Measurements from ENCODE around the gene NYAP2.

The NYAP2 gene

GRCh38 chr2:225431105-225431863, 31.8 kb downstream of the NYAP2 start:
- no peak for DNase-seq

DNA sequence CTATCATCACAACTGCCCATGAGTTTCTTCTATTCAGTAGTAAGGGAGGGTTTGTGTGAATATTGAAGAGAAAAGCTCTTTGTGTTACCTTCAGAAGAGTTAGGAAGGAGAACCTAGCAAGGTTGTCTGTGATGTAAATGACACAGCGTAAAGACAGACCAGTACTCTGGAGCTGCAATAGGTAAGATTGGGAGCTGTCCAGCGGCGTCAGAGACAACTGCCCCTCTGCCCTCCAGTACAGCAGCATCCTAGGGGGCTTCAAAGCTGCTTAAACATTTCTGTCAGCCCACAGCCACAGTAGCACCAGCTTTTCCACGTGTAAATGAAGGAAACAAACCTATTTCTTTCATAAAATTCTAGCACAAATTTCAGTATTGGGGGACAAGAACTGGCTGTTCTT, 34.5 kb downstream of the NYAP2 start:
- DNase-seq, result no peak

DNA sequence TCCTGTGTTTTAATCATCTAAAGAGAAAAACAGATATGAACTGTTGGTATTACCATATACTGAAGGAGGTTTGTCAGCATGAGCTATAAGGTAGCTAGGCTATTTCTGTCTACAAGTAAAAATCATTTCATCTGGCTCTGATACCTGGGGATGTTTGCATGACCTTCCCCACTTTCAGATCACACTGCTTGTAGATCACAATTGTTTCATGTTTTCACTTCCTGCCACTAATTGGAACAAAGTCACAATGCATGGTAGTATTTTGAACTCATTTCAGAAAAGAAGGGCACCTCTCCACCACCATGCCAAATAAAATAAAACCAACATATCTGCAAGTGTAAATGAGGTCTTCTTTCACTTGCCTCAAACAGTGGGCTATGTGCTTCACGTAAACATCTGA, 37.8 kb downstream of the NYAP2 start:
- DNase-seq, result no peak

DNA sequence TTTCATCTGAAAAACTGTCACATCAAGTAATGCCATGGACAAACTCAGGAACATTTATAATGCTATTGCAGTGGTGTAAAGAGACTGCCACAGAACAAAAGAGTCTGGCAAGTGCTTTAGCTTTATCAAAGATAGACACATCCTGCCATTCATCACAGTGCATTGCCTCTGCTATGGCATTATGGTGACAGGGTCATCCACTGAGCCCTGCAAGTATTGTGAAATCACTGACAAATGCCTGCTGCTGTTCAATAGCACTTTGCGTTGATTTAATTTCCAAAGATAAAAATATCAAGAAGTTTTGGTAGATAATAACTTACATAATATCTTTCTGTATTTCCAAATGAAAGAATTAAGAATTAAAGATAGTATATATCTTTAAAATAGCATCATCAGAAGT, 38.7 kb downstream of the NYAP2 start:
- no peak for DNase-seq

DNA sequence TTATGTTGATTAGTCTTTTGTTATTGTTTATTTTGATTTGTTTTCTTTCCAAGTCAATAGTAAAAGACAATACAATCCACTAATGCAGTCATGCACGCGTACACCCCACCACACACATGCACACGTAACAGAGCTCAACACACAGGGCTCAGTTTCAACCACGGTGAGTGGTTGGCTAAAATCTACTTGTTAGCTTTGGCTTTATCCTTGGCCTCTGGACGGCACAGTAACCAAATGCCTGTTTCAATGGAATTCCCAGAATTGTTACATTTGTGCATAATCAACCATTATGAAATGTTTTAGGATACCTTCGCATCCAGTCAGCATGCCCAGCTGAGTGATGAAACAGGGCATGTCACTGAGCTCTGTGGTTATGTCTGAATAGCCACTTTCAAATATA, 53.2 kb downstream of the NYAP2 start:
- DNase-seq, result no peak

DNA sequence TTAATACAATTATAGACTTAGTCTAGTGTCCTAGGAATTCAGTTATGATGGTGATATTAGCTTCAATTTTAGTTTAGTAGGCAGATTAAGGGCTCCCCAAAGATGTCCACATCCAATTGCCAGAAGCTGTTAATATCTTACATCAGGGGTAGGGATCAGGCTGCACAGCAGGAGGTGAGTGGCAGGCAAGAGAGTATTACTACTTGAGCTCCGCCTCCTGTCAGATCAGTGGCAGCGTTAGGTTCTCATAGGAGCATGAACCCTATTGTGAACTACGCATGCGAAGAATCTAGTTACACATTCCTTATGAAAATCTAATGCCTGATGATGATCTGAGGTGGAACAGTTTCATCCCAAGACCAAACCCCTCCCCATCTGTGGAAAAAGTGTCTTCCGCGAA, 54.9 kb downstream of the NYAP2 start:
- DNase-seq, result no peak

DNA sequence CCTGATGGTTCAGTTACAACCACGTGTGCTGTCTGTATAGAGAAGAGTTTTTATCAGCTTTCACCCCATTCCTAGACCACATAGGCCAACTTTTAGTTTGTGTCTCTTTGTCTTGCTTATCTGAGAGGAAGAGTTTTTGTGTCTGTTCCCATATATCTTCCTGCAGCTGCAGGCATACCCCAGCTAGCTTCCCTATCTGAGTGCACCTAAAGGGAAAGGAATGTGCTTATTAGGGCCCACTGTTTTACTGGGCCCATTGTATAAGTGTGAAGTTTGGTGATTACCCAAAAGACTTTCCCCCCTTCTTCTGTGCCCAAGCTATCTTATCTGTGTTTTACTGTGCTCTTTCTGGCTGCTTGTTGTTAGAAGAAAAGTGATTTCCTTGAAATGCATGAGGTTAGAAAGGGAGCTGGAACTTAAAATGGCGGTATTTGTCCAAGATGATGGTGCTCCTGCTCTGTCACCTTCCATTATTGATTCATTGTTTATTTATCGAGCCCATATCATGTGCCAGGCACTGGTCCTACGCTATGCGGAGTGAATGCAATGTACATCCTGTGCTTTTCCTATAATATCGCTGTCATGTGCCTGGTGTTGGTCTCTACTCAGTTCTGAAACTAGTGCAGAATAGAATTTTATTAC, 57.2 kb downstream of the NYAP2 start:
- DNase-seq, result no peak

DNA sequence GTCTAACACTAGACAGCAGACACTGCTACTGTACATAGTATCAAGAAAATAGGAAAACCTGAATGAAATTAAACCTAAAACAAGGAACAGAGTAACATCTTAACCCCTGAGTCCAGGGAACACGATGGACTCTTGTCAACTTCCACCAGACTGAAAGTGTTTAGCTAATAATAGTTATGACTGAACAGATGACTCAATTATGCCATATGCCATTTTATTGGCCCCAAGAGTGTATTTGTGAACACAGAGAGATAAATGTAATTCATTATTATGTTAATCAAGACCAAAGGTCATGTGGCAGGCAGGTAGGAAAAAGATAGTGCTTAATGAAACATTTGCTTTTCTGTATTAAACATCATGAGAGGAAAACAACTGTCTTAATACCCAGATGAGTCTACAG, 58.0 kb downstream of the NYAP2 start:
- no peak for DNase-seq

DNA sequence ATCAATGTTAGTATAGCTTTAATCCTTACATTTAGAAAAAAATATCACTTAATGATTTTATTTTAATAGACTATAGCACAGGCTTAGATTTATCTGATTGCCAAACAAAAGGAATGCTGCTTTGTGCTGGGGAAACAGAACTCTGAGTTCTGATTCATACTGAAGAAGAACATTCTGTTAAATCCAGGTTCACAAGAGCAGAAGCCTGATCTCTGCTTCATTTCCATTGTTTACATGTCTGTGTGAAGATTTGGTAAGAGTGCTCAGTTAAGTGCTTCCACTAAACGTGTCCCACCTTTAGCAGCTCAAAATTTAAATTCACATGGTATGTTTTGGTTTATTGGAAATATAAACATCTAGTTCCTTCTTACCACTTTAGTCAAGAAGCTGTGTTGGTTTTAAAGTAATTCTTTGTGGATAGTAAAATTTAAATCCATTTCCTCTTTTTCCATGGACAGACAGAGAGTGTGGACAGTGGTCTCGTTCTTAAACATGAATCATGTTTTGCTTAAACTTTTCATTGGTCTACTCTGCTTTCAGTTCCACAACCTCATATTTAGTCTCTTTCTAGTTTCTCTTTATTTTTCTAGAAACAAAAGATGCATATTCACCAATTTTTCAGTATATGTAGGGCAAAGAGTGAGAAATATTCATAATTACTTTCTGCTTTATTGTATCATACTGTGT, 59.1 kb downstream of the NYAP2 start:
- DNase-seq, result no peak

DNA sequence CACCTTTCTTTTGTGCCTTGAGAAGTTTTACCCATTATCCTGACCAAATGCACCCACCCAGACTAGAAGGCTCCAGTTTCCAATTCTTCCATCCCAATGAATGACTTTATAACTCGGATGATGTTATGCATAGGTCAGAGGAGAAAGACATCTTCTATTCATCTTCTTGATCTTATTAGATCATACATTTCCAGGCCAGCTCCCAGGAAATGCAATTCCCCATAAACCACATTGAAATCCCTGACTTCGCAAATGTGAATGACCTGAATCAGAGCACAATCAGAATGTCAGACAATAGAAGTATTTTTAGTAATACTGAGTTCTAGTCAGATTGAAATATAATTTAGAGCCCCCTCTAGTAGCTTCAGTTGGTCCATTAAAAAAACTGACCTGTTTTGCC, 62.9 kb downstream of the NYAP2 start:
- DNase-seq, result no peak

- DNase-seq, result no peak
Observed at GRCh38 chr2:225462945-225463344, 63.4 kb downstream of the NYAP2 start.

GRCh38 chr2:225463449-225463848, 63.9 kb downstream of the NYAP2 start:
- no peak for DNase-seq

DNA sequence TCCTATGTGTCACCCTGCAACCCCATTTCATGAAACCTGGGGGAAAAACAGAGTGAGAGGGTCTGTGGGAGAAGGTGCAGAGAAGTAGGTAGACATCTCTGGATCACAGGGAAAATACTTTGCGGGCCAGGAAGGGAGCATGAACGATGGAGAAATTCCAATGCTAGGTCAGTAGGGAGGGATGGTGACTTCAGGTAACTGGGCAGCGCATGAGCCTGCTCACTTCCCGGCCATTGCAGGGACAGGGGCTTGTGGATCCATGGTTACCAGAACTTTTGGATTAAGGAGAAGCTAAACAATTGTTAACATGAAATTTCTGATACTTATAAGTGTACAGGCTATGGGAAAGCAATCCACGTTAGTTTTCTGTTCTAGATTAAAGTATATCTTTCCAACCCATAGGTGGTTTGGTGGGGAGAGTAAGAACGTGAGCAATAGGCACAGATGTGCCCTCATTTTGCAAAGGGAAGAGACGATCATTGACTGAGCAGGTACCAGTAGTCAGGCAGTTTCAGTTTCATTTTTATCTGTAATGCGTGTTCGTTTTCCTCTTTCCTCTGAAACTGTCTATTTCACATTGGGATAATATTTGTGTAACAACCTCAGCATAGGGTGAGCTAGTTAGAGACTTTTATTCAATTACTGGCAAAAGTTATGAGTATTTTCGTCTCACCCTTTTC, 65.0 kb downstream of the NYAP2 start:
- no peak for DNase-seq

DNA sequence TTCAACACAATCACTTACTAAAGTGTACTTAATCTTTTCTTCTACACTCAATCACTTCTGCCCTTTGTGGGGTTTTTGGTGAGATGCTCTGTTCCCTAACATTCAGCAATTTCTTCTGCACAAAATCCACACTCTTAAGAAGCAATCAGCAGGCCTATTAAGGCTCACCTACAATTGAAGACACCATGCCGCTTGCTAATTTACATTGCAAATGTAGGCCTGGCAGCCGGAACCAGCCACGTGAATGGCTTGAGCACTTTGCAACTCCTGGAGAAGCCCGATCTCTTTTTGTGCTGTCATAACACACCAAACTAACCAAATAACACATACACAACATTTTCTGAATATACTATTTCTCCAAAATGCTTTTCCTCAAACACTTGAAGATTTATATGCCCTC, 66.3 kb downstream of the NYAP2 start:
- no peak for DNase-seq

GRCh38 chr2:225466891-225467604, 67.5 kb downstream of the NYAP2 start:
- no peak for DNase-seq

DNA sequence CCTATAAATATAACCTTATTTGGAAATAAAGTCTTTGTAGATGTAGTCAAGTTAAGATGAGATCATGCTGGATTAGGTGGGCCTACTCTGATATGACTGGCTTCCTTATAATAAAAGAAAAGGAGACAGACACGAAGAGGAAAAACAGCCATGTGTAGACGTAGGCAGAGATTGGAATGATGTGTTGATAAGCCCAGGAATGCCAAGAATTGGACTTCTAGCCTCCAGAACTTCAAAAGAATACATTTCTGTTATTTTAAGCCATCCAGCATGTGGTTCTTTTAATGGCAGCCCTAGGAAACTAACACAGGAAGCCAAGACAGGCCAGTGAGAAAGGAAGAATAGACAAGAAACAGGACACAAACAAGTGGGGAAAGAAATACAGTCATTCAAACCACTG, 68.6 kb downstream of the NYAP2 start:
- DNase-seq, result no peak

DNA sequence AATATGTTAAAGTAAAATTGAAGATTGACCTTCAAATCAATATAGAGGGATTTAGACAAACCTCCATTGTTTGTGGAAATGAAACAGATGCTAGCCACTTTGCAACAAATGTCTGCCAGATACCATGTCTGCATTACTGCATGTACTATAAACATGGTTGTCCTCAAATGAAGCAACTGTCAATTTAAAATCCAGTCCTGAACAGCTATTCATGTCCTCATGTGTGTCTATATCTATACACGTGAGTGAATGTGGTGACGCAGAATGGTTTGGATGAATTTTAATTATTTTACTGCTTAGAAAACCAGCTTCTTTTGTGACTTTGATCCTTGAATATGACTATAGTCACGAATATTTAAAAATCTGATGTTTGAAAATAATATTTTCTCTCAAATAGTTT, 71.5 kb downstream of the NYAP2 start:
- DNase-seq, result no peak

- DNase-seq, result no peak
Observed at GRCh38 chr2:225471482-225471881, 72.0 kb downstream of the NYAP2 start.

GRCh38 chr2:225472161-225472560, 72.7 kb downstream of the NYAP2 start:
- DNase-seq, result no peak

DNA sequence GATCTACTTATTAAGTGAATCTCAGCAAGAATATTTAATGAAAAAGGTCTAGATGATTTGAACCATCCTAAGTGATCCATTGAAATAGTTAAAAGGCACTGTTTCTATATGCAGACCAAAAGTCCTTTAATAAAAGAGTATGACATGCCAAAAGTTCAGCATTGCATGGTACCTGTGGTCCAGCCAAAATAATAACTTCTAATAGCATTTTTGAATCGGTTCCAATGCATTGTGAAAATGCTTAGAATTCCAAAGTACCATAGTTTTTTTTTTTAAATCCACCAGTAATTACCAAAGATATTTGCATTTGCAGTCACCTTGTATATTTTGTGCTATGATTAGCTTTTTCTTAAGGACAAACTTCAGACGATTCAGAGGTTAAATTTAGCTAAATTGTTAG, 79.9 kb downstream of the NYAP2 start:
- no peak for DNase-seq

GRCh38 chr2:225484751-225485150, 85.2 kb downstream of the NYAP2 start:
- DNase-seq, result no peak

DNA sequence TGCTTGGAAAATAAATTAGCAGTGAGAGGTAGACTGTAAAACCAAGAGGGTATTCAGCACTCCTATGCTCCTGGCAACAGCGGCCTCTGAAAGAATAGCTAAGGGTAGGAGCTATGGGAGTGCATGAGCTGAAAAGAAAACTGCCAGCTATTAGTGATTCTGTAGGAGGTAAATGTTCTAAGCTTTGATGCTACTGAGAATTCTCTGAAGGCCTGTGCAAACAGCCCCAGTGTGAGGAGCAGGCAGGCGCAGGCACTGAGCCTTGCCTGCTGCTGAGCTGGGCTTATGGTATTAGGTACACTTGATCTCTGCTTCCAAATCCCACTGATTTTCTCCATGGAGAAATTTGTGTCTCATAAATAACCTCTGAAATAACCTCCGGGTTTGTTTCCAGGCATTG, 86.7 kb downstream of the NYAP2 start:
- DNase-seq, result no peak

- DNase-seq, result no peak
Observed at GRCh38 chr2:225487878-225488416, 88.4 kb downstream of the NYAP2 start.
